Fibroblast of lung (primary cell): Measurements from ENCODE around the gene FHOD3.

Experiments
- CTCF ChIP-seq, 2 donors: IDR thresholded peaks in 1 of 2; conservative IDR thresholded peaks in 1 of 2; 1 replicate in 1 of 2; 2 replicates in 1 of 2; pipeline ENCODE4 v1.5.1; 2011 to 2012; ENCODE audit warnings: low read length in 2 of 2, control low read depth in 1 of 2, inconsistent platforms in 1 of 2, low read depth in 1 of 2, mild to moderate bottlenecking in 1 of 2
- EZH2 ChIP-seq: IDR thresholded peaks from 2 replicates; pipeline ENCODE4 v1.5.1; 2012; ENCODE audit warnings: low read length, control low read depth, mild to moderate bottlenecking; ENCODE audit errors: missing control alignments

DNA sequence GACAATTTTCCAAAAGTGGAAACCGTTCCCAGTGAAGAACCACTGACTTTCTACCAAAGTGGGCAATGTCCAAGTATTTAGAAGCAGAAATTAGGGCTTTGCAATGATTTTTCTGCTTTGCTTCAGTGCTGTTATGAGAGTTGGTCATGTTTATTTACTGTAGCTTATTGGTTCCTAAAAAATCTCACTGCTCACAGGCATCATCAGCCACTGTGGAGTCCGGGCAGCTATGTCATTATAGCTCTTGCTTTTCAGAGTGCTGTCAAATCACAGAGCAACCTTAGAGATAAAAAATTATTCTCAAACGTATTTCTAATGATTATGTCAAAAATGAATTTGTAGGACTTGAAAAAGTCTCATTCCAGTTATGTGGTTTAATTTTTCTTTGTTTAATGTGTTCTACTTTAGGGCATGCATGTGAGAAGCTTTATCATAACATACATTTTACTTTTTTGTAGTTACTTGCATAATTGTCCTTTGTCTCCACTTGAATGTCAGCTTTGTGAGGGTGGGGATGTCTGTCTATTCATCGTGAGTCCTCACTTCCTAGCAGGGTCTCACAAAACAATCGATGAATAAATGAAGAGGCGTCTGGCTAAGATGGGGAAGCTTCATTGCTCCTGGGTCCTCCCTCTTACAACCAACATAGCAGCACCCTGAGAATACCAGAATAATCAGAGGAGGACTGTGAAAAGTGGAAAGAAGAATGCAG lies 413.7 kb downstream of the FHOD3 start:
- TF ChIP-seq CTCF (conservative IDR thresholded peaks at IDR 0.05 in 1 of 2, IDR thresholded peaks at IDR 0.05 in 1 of 2; ENCODE audit: low read depth in 1 of 2, low read length in 2 of 2), result no peak
- no peak for TF ChIP-seq EZH2
